HUES64 (cell line): ENCODE results near the gene ALG11. TPM values are rescaled to one million over a fixed set of nuclear protein-coding genes. Genes with fewer than 3 reads are reported as not detected.

ENCODE experiments used
- H3K27ac ChIP-seq: 2 replicates; pipeline ENCODE4 v1.7.0; 2013; ENCODE audit warnings: low read depth, low read length, inconsistent platforms
- H3K27me3 ChIP-seq: 2 replicates; pipeline ENCODE4 v1.6.1; 2013; ENCODE audit warnings: mild to moderate bottlenecking, low read length; ENCODE audit not compliant: insufficient read depth
- H3K36me3 ChIP-seq: 2 replicates; pipeline ENCODE4 v1.6.1; 2013; ENCODE audit warnings: mild to moderate bottlenecking, low read length; ENCODE audit not compliant: insufficient read depth
- H3K4me1 ChIP-seq: 2 replicates; pipeline ENCODE4 v1.6.1; 2013; ENCODE audit warnings: mild to moderate bottlenecking, low read length, moderate library complexity; ENCODE audit not compliant: insufficient read depth
- H3K4me3 ChIP-seq: 2 replicates; pipeline ENCODE4 v1.5.1; 2013; ENCODE audit warnings: mild to moderate bottlenecking, low read length, moderate library complexity
- H3K9ac ChIP-seq: 2 replicates; pipeline ENCODE4 v1.6.1; 2013; ENCODE audit warnings: mild to moderate bottlenecking, low read depth, low read length
- H3K9me3 ChIP-seq: 2 replicates; pipeline ENCODE4 v1.6.1; 2013; ENCODE audit warnings: low read depth, low read length; ENCODE audit not compliant: insufficient read depth
- WGBS: fragments of 150-250, 120-280 bp; methylation state at CpG from one replicate; pipeline ENCODE4 v1.1.7; 2013; ENCODE audit warnings: missing lambda C conversion rate; 5-methylcytosine and 5-hydroxymethylcytosine counted together
- polyA plus RNA-seq, 2 experiments: library from polyadenylated mRNA; stranded (reverse); fragments of 50-300 nt; gene quantifications; one replicate each; pipeline ENCODE4 v1.2.3, GENCODE V29; 2013

Gene ALG11
- 13.6 TPM for polyA plus RNA-seq (2013, experiment 1 of 2)
- 13.1 TPM for polyA plus RNA-seq (2013, experiment 2 of 2)

- H3K27ac ChIP-seq, result peak within 1 kb of the TSS; percentile 70
- H3K9me3 ChIP-seq, result peaks cover 3% of the 10 kb centered on the region; the same call in 1 of the 2 replicates
- no peaks in the 10 kb centered on the region for H3K4me1 ChIP-seq
- H3K36me3 ChIP-seq, result peaks cover 13% of the 10 kb centered on the region; the same call in 1 of the 2 replicates
- WGBS, result under 1% methylated on average over 79 of the region's 82 CpGs
- H3K27me3 ChIP-seq, result peaks cover 26% of the 10 kb centered on the region
- H3K9ac ChIP-seq, result peak within 1 kb of the TSS; percentile 92
- H3K4me3 ChIP-seq, result peak within 1 kb of the TSS; percentile 99
Observed at GRCh38 chr13:52011632-52012511, at the start of gene ALG11. TSS of gene ALG11 (plus strand) at chr13:52012398. CDS start at chr13:52012419, 21 bp downstream.

- H3K4me1 ChIP-seq, result no peaks in the 10 kb centered on the region
- no peaks in the 10 kb centered on the region for H3K27me3 ChIP-seq
- no peak overlapping the region for H3K4me3 ChIP-seq
- no peak overlapping the region for H3K27ac ChIP-seq
- H3K36me3 ChIP-seq, result no peaks in the 10 kb centered on the region
- no peaks in the 10 kb centered on the region for H3K9me3 ChIP-seq
- H3K9ac ChIP-seq, result no peak overlapping the region
- WGBS, result 96% methylated on average over 10 of the region's 10 CpGs
Observed at GRCh38 chr13:51966186-51966585, 46.0 kb upstream of the ALG11 start.

GRCh38 chr13:51967482-51968446 is 44.4 kb upstream of the ALG11 start:
- Histone ChIP-seq H3K27ac (no peak overlapping the region), H3K9me3 (no peaks in the 10 kb centered on the region), H3K36me3 (no peaks in the 10 kb centered on the region), H3K4me1 (no peaks in the 10 kb centered on the region), H3K4me3 (no peak overlapping the region), H3K27me3 (no peaks in the 10 kb centered on the region), H3K9ac (no peak overlapping the region)
- 91% methylated on average over 8 of the region's 8 CpGs for WGBS

GRCh38 chr13:51970349-51970748 is 41.8 kb upstream of the ALG11 start:
- Histone ChIP-seq H3K9me3 (no peaks in the 10 kb centered on the region), H3K27ac (no peak overlapping the region), H3K4me1 (no peaks in the 10 kb centered on the region), H3K9ac (no peak overlapping the region), H3K4me3 (no peak overlapping the region), H3K27me3 (no peaks in the 10 kb centered on the region), H3K36me3 (no peaks in the 10 kb centered on the region)
- WGBS, result 91% methylated on average over 5 of the region's 5 CpGs

GRCh38 chr13:51971520-51972426 is 40.4 kb upstream of the ALG11 start:
- Histone ChIP-seq H3K27ac (no peak overlapping the region), H3K4me1 (no peaks in the 10 kb centered on the region), H3K9me3 (no peaks in the 10 kb centered on the region), H3K9ac (no peak overlapping the region), H3K36me3 (no peaks in the 10 kb centered on the region), H3K27me3 (no peaks in the 10 kb centered on the region), H3K4me3 (no peak overlapping the region)
- 94% methylated on average over 14 of the region's 15 CpGs for WGBS

GRCh38 chr13:51974482-51974881 is 37.7 kb upstream of the ALG11 start:
- Histone ChIP-seq H3K27me3 (no peaks in the 10 kb centered on the region), H3K36me3 (no peaks in the 10 kb centered on the region), H3K4me1 (no peaks in the 10 kb centered on the region), H3K9me3 (no peaks in the 10 kb centered on the region), H3K9ac (no peak overlapping the region), H3K4me3 (no peak overlapping the region), H3K27ac (no peak overlapping the region)
- WGBS, result 93% methylated on average over 6 of the region's 6 CpGs

- no peak overlapping the region for H3K9ac ChIP-seq
- no peaks in the 10 kb centered on the region for H3K9me3 ChIP-seq
- no peaks in the 10 kb centered on the region for H3K36me3 ChIP-seq
- 50% methylated on average over 1 of the region's 1 CpG for WGBS
- no peaks in the 10 kb centered on the region; the same call in 1 of the 2 replicates for H3K4me1 ChIP-seq
- no peak overlapping the region for H3K4me3 ChIP-seq
- H3K27me3 ChIP-seq, result no peaks in the 10 kb centered on the region
- H3K27ac ChIP-seq, result no peak overlapping the region
Observed at GRCh38 chr13:51976423-51976822, 35.8 kb upstream of the ALG11 start.

- Histone ChIP-seq H3K9me3 (no peaks in the 10 kb centered on the region), H3K27ac (no peak overlapping the region), H3K36me3 (no peaks in the 10 kb centered on the region), H3K27me3 (no peaks in the 10 kb centered on the region), H3K4me3 (no peak overlapping the region), H3K9ac (no peak overlapping the region), H3K4me1 (no peaks in the 10 kb centered on the region; the same call in 1 of the 2 replicates)
- WGBS, result 88% methylated on average over 4 of the region's 5 CpGs
Observed at GRCh38 chr13:51976890-51977289, 35.3 kb upstream of the ALG11 start.

- no peak overlapping the region for H3K9ac ChIP-seq
- H3K36me3 ChIP-seq, result no peaks in the 10 kb centered on the region
- no peaks in the 10 kb centered on the region; the same call in 1 of the 2 replicates for H3K4me1 ChIP-seq
- H3K9me3 ChIP-seq, result no peaks in the 10 kb centered on the region
- H3K27me3 ChIP-seq, result no peaks in the 10 kb centered on the region
- no peak overlapping the region for H3K4me3 ChIP-seq
- 96% methylated on average over 4 of the region's 5 CpGs for WGBS
- no peak overlapping the region for H3K27ac ChIP-seq
Observed at GRCh38 chr13:51977625-51978024, 34.6 kb upstream of the ALG11 start.

GRCh38 chr13:51978796-51979556 is 33.2 kb upstream of the ALG11 start:
- Histone ChIP-seq H3K4me3 (no peak overlapping the region), H3K36me3 (no peaks in the 10 kb centered on the region), H3K27ac (no peak overlapping the region), H3K27me3 (no peaks in the 10 kb centered on the region), H3K4me1 (no peaks in the 10 kb centered on the region; the same call in 1 of the 2 replicates), H3K9me3 (no peaks in the 10 kb centered on the region), H3K9ac (no peak overlapping the region)
- 74% methylated on average over 5 of the region's 5 CpGs for WGBS
